ENCODE data around the gene PYGO1. TPM values are rescaled to one million over a fixed set of nuclear protein-coding genes. Genes with fewer than 3 reads are reported as not detected.
A peak's percentile ranks its signal among the peaks of the same experiment; 100 is the strongest.

PYGO1 gene
- total and polyA plus RNA-seq, 4 donors: 0.07 to 2.9 (median 0.16) TPM

GRCh38 chr15:55587321-55588069, 650 bp downstream of the PYGO1 start:
- Histone ChIP-seq H3K36me3 (ENCODE audit: control insufficient read depth in 4 of 4, insufficient read depth in 3 of 4, low read depth in 1 of 4, low read length in 3 of 4) (no peaks in the 10 kb centered on the region), H3K27me3 (ENCODE audit: control insufficient read depth in 4 of 4, insufficient read depth in 4 of 4, low read length in 3 of 4) (peaks cover 0 to 34% (median 8%) of the 10 kb centered on the region in 4 donors), H3K9ac (ENCODE audit: low read depth in 1 of 2, low read length in 2 of 2) (no peak overlapping the region), H3K4me1 (ENCODE audit: control insufficient read depth in 4 of 4, insufficient read depth in 4 of 4, low read length in 3 of 4) (peaks cover 5 to 10% (median 7%) of the 10 kb centered on the region in 4 donors), H3K4me3 (ENCODE audit: low read depth in 1 of 3, low read length in 3 of 3) (peak overlapping the region in 2 of 3 donors; percentile 43 to 66), H3K9me3 (ENCODE audit: control insufficient read depth in 4 of 4, low read length in 3 of 4) (peaks cover 0 to 10% (median 0%) of the 10 kb centered on the region in 4 donors), H3K27ac (ENCODE audit: low read depth in 1 of 2, low read length in 2 of 2) (no peak overlapping the region)
- DNase-seq (ENCODE audit: low spot score): peak; percentile 43
- 6% methylated on average over 65 of the region's 65 CpGs for WGBS
- TF ChIP-seq JUND (IDR thresholded peaks at IDR 0.05) (no peak), ATF3 (IDR thresholded peaks at IDR 0.05) (no peak), SP1 (IDR thresholded peaks at IDR 0.05) (no peak), REST (IDR thresholded peaks at IDR 0.05) (no peak), NR2F2 (IDR thresholded peaks at IDR 0.05) (no peak), RAD21 (IDR thresholded peaks at IDR 0.05) (no peak), ZBTB33 (IDR thresholded peaks at IDR 0.05) (no peak), MAX (IDR thresholded peaks at IDR 0.05) (no peak), TAF1 (conservative IDR thresholded peaks at IDR 0.05) (no peak), HNF4A (conservative IDR thresholded peaks at IDR 0.05) (no peak), CTCF (IDR thresholded peaks at IDR 0.05; ENCODE audit: low read depth, low read length, missing input control) (no peak), EGR1 (IDR thresholded peaks at IDR 0.05; ENCODE audit: low read depth in 2 of 2) (no peak), FOXA2 (IDR thresholded peaks at IDR 0.05) (no peak)

GRCh38 chr15:55586808-55587207, 1.3 kb downstream of the PYGO1 start:
- Histone ChIP-seq H3K9ac (ENCODE audit: low read depth in 1 of 2, low read length in 2 of 2) (no peak overlapping the region), H3K9me3 (ENCODE audit: control insufficient read depth in 4 of 4, low read length in 3 of 4) (peaks cover 0 to 10% (median 0%) of the 10 kb centered on the region in 4 donors), H3K27me3 (ENCODE audit: control insufficient read depth in 4 of 4, insufficient read depth in 4 of 4, low read length in 3 of 4) (peaks cover 0 to 34% (median 8%) of the 10 kb centered on the region in 4 donors), H3K27ac (ENCODE audit: low read depth in 1 of 2, low read length in 2 of 2) (no peak overlapping the region), H3K4me3 (ENCODE audit: low read depth in 1 of 3, low read length in 3 of 3) (no peak overlapping the region), H3K36me3 (ENCODE audit: control insufficient read depth in 4 of 4, insufficient read depth in 3 of 4, low read depth in 1 of 4, low read length in 3 of 4) (no peaks in the 10 kb centered on the region), H3K4me1 (ENCODE audit: control insufficient read depth in 4 of 4, insufficient read depth in 4 of 4, low read length in 3 of 4) (peaks cover 5 to 10% (median 7%) of the 10 kb centered on the region in 4 donors)
- no peak for DNase-seq (ENCODE audit: low spot score)
- WGBS: 68% methylated on average over 3 of the region's 3 CpGs
- TF ChIP-seq TAF1 (conservative IDR thresholded peaks at IDR 0.05) (no peak), GABPA (IDR thresholded peaks at IDR 0.05 in 1 of 2, conservative IDR thresholded peaks at IDR 0.05 in 1 of 2) (no peak), FOXA2 (IDR thresholded peaks at IDR 0.05) (no peak), ATF3 (IDR thresholded peaks at IDR 0.05) (no peak), SP1 (IDR thresholded peaks at IDR 0.05) (no peak), JUND (IDR thresholded peaks at IDR 0.05) (no peak), REST (IDR thresholded peaks at IDR 0.05) (no peak)
